Stomach smooth muscle (tissue), 2 donors: Measurements from ENCODE around the gene CACNA2D4.

Experiments used
- H3K27ac ChIP-seq: one replicate; pipeline ENCODE4 v1.7.0; 2013; ENCODE audit warnings: mild to moderate bottlenecking, low read length, inconsistent platforms
- H3K27me3 ChIP-seq, 2 donors: one replicate each; pipeline ENCODE4 v1.7.0; 2013; ENCODE audit warnings: low read length in 2 of 2; ENCODE audit not compliant: insufficient read depth in 2 of 2, control insufficient read depth in 1 of 2
- H3K36me3 ChIP-seq, 2 donors: one replicate each; pipeline ENCODE4 v1.7.0; 2013; ENCODE audit warnings: low read length in 2 of 2; ENCODE audit not compliant: control insufficient read depth in 2 of 2, insufficient read depth in 2 of 2
- H3K4me1 ChIP-seq: one replicate; pipeline ENCODE4 v1.7.0; 2013; ENCODE audit warnings: low read length; ENCODE audit not compliant: control insufficient read depth, insufficient read depth
- H3K4me3 ChIP-seq, 2 donors: one replicate each; pipeline ENCODE4 v1.7.0; 2013; ENCODE audit warnings: low read length in 2 of 2
- H3K9ac ChIP-seq, 2 donors: one replicate each; pipeline ENCODE4 v1.7.0; 2013; ENCODE audit warnings: low read length in 2 of 2, mild to moderate bottlenecking in 1 of 2
- H3K9me3 ChIP-seq, 2 donors: one replicate each; pipeline ENCODE4 v1.7.0; 2013; ENCODE audit warnings: low read length in 2 of 2; ENCODE audit not compliant: control insufficient read depth in 2 of 2
- donor health status: healthy.
- donor health status: Pancreatic carcinoma.

CACNA2D4 gene

GRCh38 chr12:1927051-1927680 is 8.7 kb upstream of the CACNA2D4 start:
- Histone ChIP-seq H3K36me3 (no peaks in the 10 kb centered on the region), H3K9ac (peak overlapping the region in 1 of 2 donors; percentile 2), H3K27me3 (no peaks in the 10 kb centered on the region), H3K9me3 (no peaks in the 10 kb centered on the region), H3K4me3 (no peak overlapping the region), H3K4me1 (peaks cover 68% of the 10 kb centered on the region), H3K27ac (no peak overlapping the region)

GRCh38 chr12:1926251-1926657 is 7.8 kb upstream of the CACNA2D4 start:
- H3K9ac ChIP-seq = no peak overlapping the region
- H3K4me1 ChIP-seq = peaks cover 59% of the 10 kb centered on the region
- no peak overlapping the region for H3K27ac ChIP-seq
- H3K9me3 ChIP-seq = no peaks in the 10 kb centered on the region
- no peak overlapping the region for H3K4me3 ChIP-seq
- H3K36me3 ChIP-seq = no peaks in the 10 kb centered on the region
- no peaks in the 10 kb centered on the region for H3K27me3 ChIP-seq

GRCh38 chr12:1925684-1926006 is 7.2 kb upstream of the CACNA2D4 start:
- H3K27ac ChIP-seq = peak overlapping the region; percentile 37
- no peak overlapping the region for H3K4me3 ChIP-seq
- no peaks in the 10 kb centered on the region for H3K36me3 ChIP-seq
- peaks cover 53% of the 10 kb centered on the region for H3K4me1 ChIP-seq
- H3K9me3 ChIP-seq = no peaks in the 10 kb centered on the region
- H3K27me3 ChIP-seq = no peaks in the 10 kb centered on the region
- H3K9ac ChIP-seq = no peak overlapping the region

GRCh38 chr12:1924996-1925683 is 6.7 kb upstream of the CACNA2D4 start:
- Histone ChIP-seq H3K4me3 (peak overlapping the region in 1 of 2 donors; percentile 44), H3K27me3 (no peaks in the 10 kb centered on the region), H3K27ac (peak overlapping the region; percentile 49), H3K4me1 (peaks cover 49% of the 10 kb centered on the region), H3K36me3 (no peaks in the 10 kb centered on the region), H3K9ac (peak overlapping the region; percentile 13 to 31), H3K9me3 (no peaks in the 10 kb centered on the region)

- Histone ChIP-seq H3K4me1 (peaks cover 36% of the 10 kb centered on the region), H3K4me3 (no peak overlapping the region), H3K36me3 (no peaks in the 10 kb centered on the region), H3K9ac (no peak overlapping the region), H3K27ac (no peak overlapping the region), H3K27me3 (no peaks in the 10 kb centered on the region), H3K9me3 (no peaks in the 10 kb centered on the region)
Observed at GRCh38 chr12:1922985-1923384, 4.5 kb upstream of the CACNA2D4 start.

GRCh38 chr12:1922075-1922709 is 3.7 kb upstream of the CACNA2D4 start:
- Histone ChIP-seq H3K36me3 (no peaks in the 10 kb centered on the region), H3K4me3 (no peak overlapping the region)

GRCh38 chr12:1920971-1921370 is 2.5 kb upstream of the CACNA2D4 start:
- Histone ChIP-seq H3K36me3 (no peaks in the 10 kb centered on the region), H3K4me3 (no peak overlapping the region), H3K4me1 (peaks cover 27% of the 10 kb centered on the region), H3K9ac (no peak overlapping the region), H3K27me3 (no peaks in the 10 kb centered on the region), H3K27ac (no peak overlapping the region), H3K9me3 (no peaks in the 10 kb centered on the region)

More at GRCh38 chr12:1922075-1922709, 3.7 kb upstream of the CACNA2D4 start:
- no peaks in the 10 kb centered on the region for H3K9me3 ChIP-seq
- H3K4me1 ChIP-seq = peaks cover 32% of the 10 kb centered on the region
- no peak overlapping the region for H3K9ac ChIP-seq
- H3K27me3 ChIP-seq = no peaks in the 10 kb centered on the region
- H3K27ac ChIP-seq = no peak overlapping the region

- Histone ChIP-seq H3K4me3 (no peak overlapping the region), H3K27me3 (no peaks in the 10 kb centered on the region), H3K36me3 (no peaks in the 10 kb centered on the region), H3K4me1 (peaks cover 22% of the 10 kb centered on the region), H3K9me3 (no peaks in the 10 kb centered on the region), H3K9ac (no peak overlapping the region), H3K27ac (no peak overlapping the region)
Observed at GRCh38 chr12:1920436-1920835, 2.0 kb upstream of the CACNA2D4 start.

GRCh38 chr12:1919763-1920162 is 1.3 kb upstream of the CACNA2D4 start:
- Histone ChIP-seq H3K4me1 (peaks cover 16% of the 10 kb centered on the region), H3K4me3 (no peak overlapping the region), H3K27ac (no peak overlapping the region), H3K9me3 (no peaks in the 10 kb centered on the region), H3K36me3 (no peaks in the 10 kb centered on the region), H3K9ac (no peak overlapping the region), H3K27me3 (no peaks in the 10 kb centered on the region)

GRCh38 chr12:1919284-1919683 is 832 bp upstream of the CACNA2D4 start:
- Histone ChIP-seq H3K9me3 (no peaks in the 10 kb centered on the region), H3K4me1 (peaks cover 12% of the 10 kb centered on the region), H3K36me3 (no peaks in the 10 kb centered on the region), H3K9ac (no peak overlapping the region), H3K4me3 (no peak overlapping the region), H3K27me3 (no peaks in the 10 kb centered on the region), H3K27ac (no peak overlapping the region)

GRCh38 chr12:1918884-1919236 is 408 bp upstream of the CACNA2D4 start:
- peaks cover 11% of the 10 kb centered on the region for H3K4me1 ChIP-seq
- no peaks in the 10 kb centered on the region for H3K9me3 ChIP-seq

More at GRCh38 chr12:1918884-1919236, 408 bp upstream of the CACNA2D4 start:
- Histone ChIP-seq H3K9ac (no peak overlapping the region), H3K4me3 (no peak overlapping the region), H3K36me3 (no peaks in the 10 kb centered on the region), H3K27ac (no peak overlapping the region), H3K27me3 (no peaks in the 10 kb centered on the region)
